ENCODE data around the gene SPTBN1. TPM values are rescaled to one million over a fixed set of nuclear protein-coding genes. Genes with fewer than 3 reads are reported as not detected.

Gene SPTBN1
- total and polyA plus RNA-seq, 2 donors (not counting 3 experiments of a cell fraction or from before 2014, with no cell fraction given): 63.3 to 320 TPM

DNA sequence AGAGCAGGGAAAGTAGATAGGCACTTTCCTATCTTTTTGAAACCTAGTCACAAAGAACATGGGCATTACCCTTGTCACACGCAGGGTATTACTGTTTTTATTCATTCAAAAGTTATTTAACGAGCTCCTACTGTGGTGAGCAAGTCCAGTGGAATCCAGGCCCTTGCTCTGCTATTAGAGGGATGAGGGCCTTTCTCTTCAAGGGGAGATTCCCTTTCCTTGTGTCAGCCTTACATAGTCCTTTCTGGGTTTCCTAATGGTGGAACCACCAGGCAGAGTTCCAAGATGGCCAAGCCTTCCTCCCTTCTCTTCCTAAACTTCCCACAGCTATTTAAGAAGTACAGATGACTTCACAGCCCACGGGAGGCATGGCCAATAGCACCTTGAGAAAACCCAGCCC is 64.6 kb downstream of the SPTBN1 start:
- Histone ChIP-seq H3K4me1 (ENCODE audit: control insufficient read depth, extremely low read depth, insufficient read depth, low read length) (peaks cover 10% of the 10 kb centered on the region), H3K27ac (ENCODE audit: insufficient read depth, low read depth, low read length) (no peak overlapping the region), H2AFZ (ENCODE audit: low read depth, low read length) (no peak overlapping the region), H3K27me3 (ENCODE audit: control insufficient read depth in 2 of 2, insufficient read depth in 2 of 2, low read length in 2 of 2) (no peaks in the 10 kb centered on the region), H3K9me3 (replicated peaks; ENCODE audit: control insufficient read depth, insufficient read depth, low read length) (no peaks in the 10 kb centered on the region), H3K79me2 (ENCODE audit: control insufficient read depth, insufficient read depth, low read length) (peaks cover 6% of the 10 kb centered on the region), H3K4me3 (replicated peaks in 1 of 3; ENCODE audit: insufficient read depth in 1 of 3, low read depth in 1 of 3, low read length in 3 of 3) (no peak overlapping the region), H3K9ac (replicated peaks; ENCODE audit: extremely low read depth, insufficient read depth, low read length) (no peak overlapping the region), H3K9me1 (replicated peaks; ENCODE audit: control insufficient read depth, extremely low read depth, insufficient read depth, low read length) (no peaks in the 10 kb centered on the region), H3K36me3 (ENCODE audit: control insufficient read depth in 2 of 2, extremely low read depth in 1 of 2, insufficient read depth in 2 of 2, low read length in 2 of 2) (no peaks in the 10 kb centered on the region), H3K4me2 (ENCODE audit: insufficient read depth, low read length) (no peak overlapping the region), H4K20me1 (replicated peaks; ENCODE audit: control insufficient read depth, extremely low read depth, insufficient read depth, low read length) (peaks cover 2% of the 10 kb centered on the region)
- dilution Hi-C loops (cut with MboI; ENCODE audit: extremely low pct_ligation_motif_present, low sequenced_read_pairs): no loop called here
- ChIA-PET POLR2A (no interaction called here), CTCF (interaction anchor here (1.2 to 7.5 kb wide), 7 partner anchors 18 to 413 kb away, joined by 4 to 79 read pairs (median 6); no protein-coding TSS in a partner anchor)
- intact Hi-C loops (cut with micrococcal nuclease): loop anchor here (5.0 kb wide), 3 partner anchors 92 to 317 kb away; no protein-coding TSS in a partner anchor
- TF ChIP-seq JUN (IDR thresholded peaks at IDR 0.05; ENCODE audit: borderline replicate concordance, insufficient read depth, insufficient read length, low read depth): no peak
- no peak for TF ChIP-seq POLR2AphosphoS5 (IDR thresholded peaks at IDR 0.05; ENCODE audit: insufficient read depth, low read depth, low read length)
- no peak for TF ChIP-seq GATA2 (IDR thresholded peaks at IDR 0.05; ENCODE audit: insufficient read depth, insufficient read length, low read depth, low read length)
- no peak for TF ChIP-seq MYC (IDR thresholded peaks at IDR 0.05; ENCODE audit: low read depth, low read length)
- TF ChIP-seq FOS (IDR thresholded peaks at IDR 0.05; ENCODE audit: borderline replicate concordance, insufficient read depth, low read length): no peak
- TF ChIP-seq, protein P1, sequence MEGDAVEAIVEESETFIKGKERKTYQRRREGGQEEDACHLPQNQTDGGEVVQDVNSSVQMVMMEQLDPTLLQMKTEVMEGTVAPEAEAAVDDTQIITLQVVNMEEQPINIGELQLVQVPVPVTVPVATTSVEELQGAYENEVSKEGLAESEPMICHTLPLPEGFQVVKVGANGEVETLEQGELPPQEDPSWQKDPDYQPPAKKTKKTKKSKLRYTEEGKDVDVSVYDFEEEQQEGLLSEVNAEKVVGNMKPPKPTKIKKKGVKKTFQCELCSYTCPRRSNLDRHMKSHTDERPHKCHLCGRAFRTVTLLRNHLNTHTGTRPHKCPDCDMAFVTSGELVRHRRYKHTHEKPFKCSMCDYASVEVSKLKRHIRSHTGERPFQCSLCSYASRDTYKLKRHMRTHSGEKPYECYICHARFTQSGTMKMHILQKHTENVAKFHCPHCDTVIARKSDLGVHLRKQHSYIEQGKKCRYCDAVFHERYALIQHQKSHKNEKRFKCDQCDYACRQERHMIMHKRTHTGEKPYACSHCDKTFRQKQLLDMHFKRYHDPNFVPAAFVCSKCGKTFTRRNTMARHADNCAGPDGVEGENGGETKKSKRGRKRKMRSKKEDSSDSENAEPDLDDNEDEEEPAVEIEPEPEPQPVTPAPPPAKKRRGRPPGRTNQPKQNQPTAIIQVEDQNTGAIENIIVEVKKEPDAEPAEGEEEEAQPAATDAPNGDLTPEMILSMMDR (IDR thresholded peaks at IDR 0.05; ENCODE audit: extremely low read depth in 1 of 2, insufficient read depth in 1 of 2, low read depth in 1 of 2, low read length in 2 of 2): no peak
- TF ChIP-seq, protein P2, sequence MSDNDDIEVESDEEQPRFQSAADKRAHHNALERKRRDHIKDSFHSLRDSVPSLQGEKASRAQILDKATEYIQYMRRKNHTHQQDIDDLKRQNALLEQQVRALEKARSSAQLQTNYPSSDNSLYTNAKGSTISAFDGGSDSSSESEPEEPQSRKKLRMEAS (IDR thresholded peaks at IDR 0.05; ENCODE audit: insufficient read depth, insufficient read length): no peak
- no peak for TF ChIP-seq EZH2 (IDR thresholded peaks at IDR 0.05; ENCODE audit: borderline replicate concordance, low read depth, low read length, severe bottlenecking)
- DNase-seq (ENCODE audit: low read depth, low spot score): no peak
- BruUV-seq (replicated peaks): no TSS peak
- no peak for FAIRE-seq
